ENCODE data around the gene CTBP1. TPM values are rescaled to one million over a fixed set of nuclear protein-coding genes. Genes with fewer than 3 reads are reported as not detected.

CTBP1 gene
- total and polyA plus RNA-seq, 2 donors (not counting 1 experiment from before 2014, with no cell fraction given): 212 to 343 TPM

GRCh38 chr4:1271686-1272085, 22.8 kb upstream of the CTBP1 start:
- CTCF ChIA-PET: no interaction called here

GRCh38 chr4:1269209-1269608, 20.3 kb upstream of the CTBP1 start:
- H3K9me3 ChIP-seq (ENCODE audit: control extremely low read depth in 1 of 3, control insufficient read depth in 2 of 3, insufficient read depth in 1 of 3, low read length in 2 of 3): peaks cover 0 to 13% (median 8%) of the 10 kb centered on the region in 3 donors
- intact Hi-C loops (cut with micrococcal nuclease): no loop called here
- no peak overlapping the region for H2AFZ ChIP-seq (ENCODE audit: insufficient read depth, low read depth, low read length, poor library complexity, severe bottlenecking)
- peaks cover 16 to 17% of the 10 kb centered on the region in 2 donors for H3K4me1 ChIP-seq (ENCODE audit: control insufficient read depth in 2 of 2, insufficient read depth in 2 of 2, low read length in 2 of 2)
- ChIA-PET CTCF (interaction anchor here (0.9 to 6.1 kb wide), 17 partner anchors 12 to 142 kb away, joined by 3 to 88 read pairs (median 14); partner anchors contain the start of gene UVSSA), POLR2A (interaction anchor here (0.6 to 1.0 kb wide), 2 partner anchors 77 to 337 kb away, joined by 3 read pairs; partner anchors contain the start of gene TMEM175)
- no peak for ATAC-seq (ENCODE audit: low read depth)
- H3K79me2 ChIP-seq (ENCODE audit: control insufficient read depth, insufficient read depth, low read length): peaks cover 24% of the 10 kb centered on the region
- H3K36me3 ChIP-seq (replicated peaks in 1 of 2; ENCODE audit: control extremely low read depth in 1 of 2, control insufficient read depth in 1 of 2, extremely low read depth in 1 of 2, insufficient read depth in 2 of 2, low read length in 1 of 2): no peaks in the 10 kb centered on the region
- Mint-ChIP-seq H3K27ac (peak overlapping the region; percentile 67), H3K9me3 (ENCODE audit: insufficient read depth) (peaks cover 5% of the 10 kb centered on the region), H3K4me1 (peaks cover 32% of the 10 kb centered on the region), H3K27me3 (no peaks in the 10 kb centered on the region), H3K4me3 (no peak overlapping the region)
- DNase-seq: no peak
- no peak overlapping the region for H3K9ac ChIP-seq (ENCODE audit: low read length)
- no peaks in the 10 kb centered on the region for H4K20me1 ChIP-seq (ENCODE audit: control insufficient read depth, insufficient read depth, low read length, poor library complexity, severe bottlenecking)
- no peak overlapping the region for H3K4me3 ChIP-seq (ENCODE audit: control extremely low read depth in 1 of 5, extremely low read depth in 1 of 5, insufficient read depth in 1 of 5, low read depth in 2 of 5, low read length in 4 of 5)
- H3K4me2 ChIP-seq (replicated peaks; ENCODE audit: low read depth, low read length, poor library complexity, severe bottlenecking): no peak overlapping the region
- no peaks in the 10 kb centered on the region for H3K27me3 ChIP-seq (replicated peaks in 1 of 4; ENCODE audit: control extremely low read depth in 1 of 4, control insufficient read depth in 3 of 4, insufficient read depth in 4 of 4, low read length in 3 of 4)
- H3K27ac ChIP-seq (ENCODE audit: low read length in 2 of 2): peak overlapping the region in 1 of 2 donors; percentile 47
- TF ChIP-seq CTCF (IDR thresholded peaks at IDR 0.05) (no peak), EZH2 (IDR thresholded peaks at IDR 0.05; ENCODE audit: borderline replicate concordance, insufficient read depth, low read depth, low read length, poor library complexity, severe bottlenecking) (no peak)

More at GRCh38 chr4:1271686-1272085, 22.8 kb upstream of the CTBP1 start:
- Mint-ChIP-seq H3K4me3 (no peak overlapping the region), H3K27me3 (no peaks in the 10 kb centered on the region), H3K27ac (no peak overlapping the region), H3K9me3 (ENCODE audit: insufficient read depth) (peaks cover 5% of the 10 kb centered on the region), H3K4me1 (peaks cover 28% of the 10 kb centered on the region)
- ATAC-seq (ENCODE audit: low read depth): no peak
- TF ChIP-seq CTCF (IDR thresholded peaks at IDR 0.05): no peak
- no peak for TF ChIP-seq EZH2 (IDR thresholded peaks at IDR 0.05; ENCODE audit: borderline replicate concordance, insufficient read depth, low read depth, low read length, poor library complexity, severe bottlenecking)
- WGBS (ENCODE audit: insufficient coverage): 95% methylated on average over 4 of the region's 5 CpGs
- no peak overlapping the region for H3K4me2 ChIP-seq (replicated peaks; ENCODE audit: low read depth, low read length, poor library complexity, severe bottlenecking)
- H3K27ac ChIP-seq (ENCODE audit: low read length in 2 of 2): no peak overlapping the region
- peaks cover 16 to 17% of the 10 kb centered on the region in 2 donors for H3K4me1 ChIP-seq (ENCODE audit: control insufficient read depth in 2 of 2, insufficient read depth in 2 of 2, low read length in 2 of 2)
- H3K36me3 ChIP-seq (replicated peaks in 1 of 2; ENCODE audit: control extremely low read depth in 1 of 2, control insufficient read depth in 1 of 2, extremely low read depth in 1 of 2, insufficient read depth in 2 of 2, low read length in 1 of 2): peaks cover 0 to 2% of the 10 kb centered on the region in 2 experiments
- POLR2A ChIA-PET: no interaction called here
- no peak overlapping the region for H3K9ac ChIP-seq (ENCODE audit: low read length)
- H4K20me1 ChIP-seq (ENCODE audit: control insufficient read depth, insufficient read depth, low read length, poor library complexity, severe bottlenecking): no peaks in the 10 kb centered on the region
- intact Hi-C loops (cut with micrococcal nuclease): no loop called here
- no peak for DNase-seq
- H3K27me3 ChIP-seq (replicated peaks in 1 of 4; ENCODE audit: control extremely low read depth in 1 of 4, control insufficient read depth in 3 of 4, insufficient read depth in 4 of 4, low read length in 3 of 4): no peaks in the 10 kb centered on the region
- H3K9me3 ChIP-seq (ENCODE audit: control extremely low read depth in 1 of 3, control insufficient read depth in 2 of 3, insufficient read depth in 1 of 3, low read length in 2 of 3): peaks cover 0 to 10% (median 8%) of the 10 kb centered on the region in 3 donors
- no peak overlapping the region for H3K4me3 ChIP-seq (ENCODE audit: control extremely low read depth in 1 of 5, extremely low read depth in 1 of 5, insufficient read depth in 1 of 5, low read depth in 2 of 5, low read length in 4 of 5)
- no peak overlapping the region for H2AFZ ChIP-seq (ENCODE audit: insufficient read depth, low read depth, low read length, poor library complexity, severe bottlenecking)
- H3K79me2 ChIP-seq (ENCODE audit: control insufficient read depth, insufficient read depth, low read length): peaks cover 8% of the 10 kb centered on the region
